OCI-LY1 (cell line): ENCODE measurements around the gene NXN.

ENCODE experiments used
- H2AFZ ChIP-seq: fragments of 200-600 bp; sonication (generic), shearing (Covaris generic); 2 replicates; pipeline ENCODE4 v1.6.0; 2014; ENCODE audit warnings: antibody characterized with exemption, mild to moderate bottlenecking, low read length
- H3F3A ChIP-seq: fragments of 200-600 bp; sonication (generic), shearing (Covaris generic); 2 replicates; pipeline ENCODE4 v1.6.0; 2014; ENCODE audit warnings: mild to moderate bottlenecking, antibody characterized with exemption, low read length, moderate library complexity; ENCODE audit not compliant: insufficient read depth
- H3K27ac ChIP-seq: fragments of 200-600 bp; sonication (generic); 2 replicates; pipeline ENCODE4 v1.5.1; 2014; ENCODE audit warnings: low read length, mixed run types, mild to moderate bottlenecking, low read depth; ENCODE audit not compliant: poor library complexity, severe bottlenecking
- H3K27me3 ChIP-seq: fragments of 200-600 bp; sonication (generic); 2 replicates; pipeline ENCODE4 v1.6.0; 2014; ENCODE audit warnings: antibody characterized with exemption, mild to moderate bottlenecking, low read length, moderate library complexity; ENCODE audit not compliant: insufficient read depth
- H3K36me3 ChIP-seq: fragments of 200-600 bp; sonication (generic); 2 replicates; pipeline ENCODE4 v1.6.1; 2014; ENCODE audit warnings: mild to moderate bottlenecking, antibody characterized with exemption, low read length, moderate library complexity, mixed read lengths; ENCODE audit not compliant: insufficient read depth
- H3K4me1 ChIP-seq: fragments of 200-600 bp; sonication (generic); 2 replicates; pipeline ENCODE4 v1.5.1; 2014; ENCODE audit warnings: mild to moderate bottlenecking, low read length, moderate library complexity; ENCODE audit not compliant: insufficient read depth, severe bottlenecking
- H3K4me2 ChIP-seq: fragments of 200-600 bp; sonication (generic), shearing (Covaris generic); 2 replicates; pipeline ENCODE4 v1.6.1; 2014; ENCODE audit warnings: low read length
- H3K4me3 ChIP-seq: fragments of 200-600 bp; sonication (generic); 2 replicates; pipeline ENCODE4 v1.5.1; 2014; ENCODE audit warnings: low read length, low read depth, mild to moderate bottlenecking, mixed read lengths; ENCODE audit not compliant: poor library complexity, severe bottlenecking
- H3K79me2 ChIP-seq: fragments of 200-600 bp; shearing (Covaris generic); 2 replicates; pipeline ENCODE4 v1.6.1; 2016; ENCODE audit warnings: mixed run types, low read length, mixed read lengths; ENCODE audit not compliant: insufficient read depth
- H3K9ac ChIP-seq: fragments of 200-600 bp; sonication (generic), shearing (Covaris generic); 2 replicates; pipeline ENCODE4 v1.6.1; 2014; ENCODE audit warnings: mild to moderate bottlenecking, low read length, mixed read lengths
- H3K9me2 ChIP-seq: fragments of 200-600 bp; sonication (generic), shearing (Covaris generic); 2 replicates; pipeline ENCODE4 v1.6.1; 2014; ENCODE audit warnings: low read depth, mild to moderate bottlenecking, low read length, mixed read lengths
- H3K9me3 ChIP-seq: fragments of 200-600 bp; shearing (Covaris generic); 2 replicates; pipeline ENCODE4 v1.6.1; 2014; ENCODE audit warnings: low read length, mixed read lengths
- H4K20me1 ChIP-seq: fragments of 200-600 bp; sonication (generic), shearing (Covaris generic); 2 replicates; pipeline ENCODE4 v1.6.0; 2016; ENCODE audit warnings: mild to moderate bottlenecking, low read length; ENCODE audit not compliant: insufficient read depth
- CTCF ChIP-seq: fragments of 200-600 bp; sonication (generic), shearing (Covaris generic); IDR thresholded peaks from 2 replicates; pipeline ENCODE4 v1.5.1; 2017; ENCODE audit warnings: mild to moderate bottlenecking, antibody characterized with exemption, low read length, moderate library complexity, mixed read lengths
- EZH2 ChIP-seq: fragments of 200-600 bp; sonication (generic), shearing (Covaris generic); IDR thresholded peaks from 2 replicates; pipeline ENCODE4 v1.8.0; 2017; ENCODE audit warnings: borderline replicate concordance, mixed run types, mild to moderate bottlenecking, antibody characterized with exemption, low read length, moderate library complexity, mixed read lengths

NXN gene

GRCh38 chr17:881778-882177, 97.8 kb downstream of the NXN start:
- Histone ChIP-seq H3K79me2 (no peaks in the 10 kb centered on the region), H3K4me2 (no peak overlapping the region), H3K4me1 (no peaks in the 10 kb centered on the region), H3K27ac (no peak overlapping the region), H3K36me3 (no peaks in the 10 kb centered on the region), H4K20me1 (no peaks in the 10 kb centered on the region), H3K9me2 (no peaks in the 10 kb centered on the region), H3K27me3 (peaks cover 5% of the 10 kb centered on the region; the same call in 1 of the 2 replicates), H3K9me3 (no peaks in the 10 kb centered on the region), H3K9ac (no peak overlapping the region), H2AFZ (no peak overlapping the region), H3K4me3 (no peak overlapping the region), H3F3A (no peaks in the 10 kb centered on the region)
- TF ChIP-seq CTCF (no peak), EZH2 (no peak)

GRCh38 chr17:880443-881269, 98.9 kb downstream of the NXN start:
- Histone ChIP-seq H3K4me2 (no peak overlapping the region), H3K36me3 (no peaks in the 10 kb centered on the region), H3K4me3 (no peak overlapping the region), H3K79me2 (no peaks in the 10 kb centered on the region), H3K9me2 (no peaks in the 10 kb centered on the region), H3K9me3 (no peaks in the 10 kb centered on the region), H3K27ac (no peak overlapping the region), H3K9ac (no peak overlapping the region), H3K27me3 (peaks cover 5% of the 10 kb centered on the region; the same call in 1 of the 2 replicates), H4K20me1 (no peaks in the 10 kb centered on the region), H3F3A (no peaks in the 10 kb centered on the region), H2AFZ (no peak overlapping the region), H3K4me1 (no peaks in the 10 kb centered on the region)
- TF ChIP-seq CTCF (no peak), EZH2 (no peak)

GRCh38 chr17:879546-880442, 99.8 kb downstream of the NXN start:
- Histone ChIP-seq H4K20me1 (no peaks in the 10 kb centered on the region), H3F3A (no peaks in the 10 kb centered on the region), H3K4me1 (no peaks in the 10 kb centered on the region), H3K27me3 (peaks cover 3% of the 10 kb centered on the region; the same call in 1 of the 2 replicates), H3K36me3 (no peaks in the 10 kb centered on the region), H3K27ac (no peak overlapping the region), H3K9me2 (no peaks in the 10 kb centered on the region), H3K9ac (no peak overlapping the region), H3K4me2 (no peak overlapping the region), H3K9me3 (no peaks in the 10 kb centered on the region), H2AFZ (no peak overlapping the region), H3K79me2 (no peaks in the 10 kb centered on the region), H3K4me3 (no peak overlapping the region)
- TF ChIP-seq CTCF (peak; percentile 70), EZH2 (no peak)
